ENCODE data around the gene COL4A5. TPM values are rescaled to one million over a fixed set of nuclear protein-coding genes. Genes with fewer than 3 reads are reported as not detected.
A peak's percentile ranks its signal among the peaks of the same experiment; 100 is the strongest.

The COL4A5 gene
- total and polyA plus RNA-seq, 8 donors = 5.5 to 160 (median 48.5) TPM

GRCh38 chrX:108415891-108416290 is 23.7 kb upstream of the COL4A5 start:
- H3K4me3 ChIP-seq = no peak overlapping the region
- H3K27me3 ChIP-seq = peaks cover 0 to 3% (median 0%) of the 10 kb centered on the region in 3 donors
- H3K36me3 ChIP-seq = no peaks in the 10 kb centered on the region
- no peak overlapping the region for H3K27ac ChIP-seq
- 28 to 44% (median 42%) methylated on average over 2 of the region's 2 CpGs for WGBS, 5 donors
- TF ChIP-seq POLR2A (IDR thresholded peaks at IDR 0.05) = no peak
- TF ChIP-seq, protein P1, sequence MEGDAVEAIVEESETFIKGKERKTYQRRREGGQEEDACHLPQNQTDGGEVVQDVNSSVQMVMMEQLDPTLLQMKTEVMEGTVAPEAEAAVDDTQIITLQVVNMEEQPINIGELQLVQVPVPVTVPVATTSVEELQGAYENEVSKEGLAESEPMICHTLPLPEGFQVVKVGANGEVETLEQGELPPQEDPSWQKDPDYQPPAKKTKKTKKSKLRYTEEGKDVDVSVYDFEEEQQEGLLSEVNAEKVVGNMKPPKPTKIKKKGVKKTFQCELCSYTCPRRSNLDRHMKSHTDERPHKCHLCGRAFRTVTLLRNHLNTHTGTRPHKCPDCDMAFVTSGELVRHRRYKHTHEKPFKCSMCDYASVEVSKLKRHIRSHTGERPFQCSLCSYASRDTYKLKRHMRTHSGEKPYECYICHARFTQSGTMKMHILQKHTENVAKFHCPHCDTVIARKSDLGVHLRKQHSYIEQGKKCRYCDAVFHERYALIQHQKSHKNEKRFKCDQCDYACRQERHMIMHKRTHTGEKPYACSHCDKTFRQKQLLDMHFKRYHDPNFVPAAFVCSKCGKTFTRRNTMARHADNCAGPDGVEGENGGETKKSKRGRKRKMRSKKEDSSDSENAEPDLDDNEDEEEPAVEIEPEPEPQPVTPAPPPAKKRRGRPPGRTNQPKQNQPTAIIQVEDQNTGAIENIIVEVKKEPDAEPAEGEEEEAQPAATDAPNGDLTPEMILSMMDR (IDR thresholded peaks at IDR 0.05) = no peak
- TF ChIP-seq POLR2AphosphoS5 (IDR thresholded peaks at IDR 0.05) = no peak
- TF ChIP-seq EP300 (IDR thresholded peaks at IDR 0.05) = no peak
- no peaks in the 10 kb centered on the region for H3K9me3 ChIP-seq
- no peaks in the 10 kb centered on the region for H3K4me1 ChIP-seq
- DNase-seq = peak in 1 of 2 donors; percentile 21
- intact Hi-C loops (cut with DNase I; ENCODE audit: low total_unique reads) = no loop called here

DNA sequence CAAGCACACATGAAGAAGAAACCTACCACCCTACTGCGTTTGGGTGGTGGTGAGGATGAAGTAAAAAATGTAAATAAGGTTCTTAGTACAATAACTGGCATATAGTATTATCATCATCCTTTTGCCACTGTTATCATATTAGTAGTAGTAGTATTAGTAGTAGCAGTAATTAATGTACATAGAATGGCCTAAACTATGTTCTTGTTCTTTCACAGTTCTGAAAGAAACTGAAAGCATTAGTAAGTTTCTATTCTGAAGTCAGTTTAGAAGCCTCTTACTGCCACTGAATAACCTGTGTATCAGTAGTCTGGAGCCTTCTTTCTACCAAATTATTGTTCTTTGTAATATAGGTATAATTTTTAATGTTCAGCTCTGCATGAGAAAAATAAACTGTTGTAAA is 22.4 kb upstream of the COL4A5 start:
- Histone ChIP-seq H3K4me1 (no peaks in the 10 kb centered on the region), H3K36me3 (no peaks in the 10 kb centered on the region), H3K4me3 (no peak overlapping the region), H3K27me3 (no peaks in the 10 kb centered on the region), H3K27ac (no peak overlapping the region), H3K9me3 (no peaks in the 10 kb centered on the region)
- no peak for DNase-seq
- 37 to 71% (median 58%) methylated on average over 1 of the region's 1 CpG for WGBS, 5 donors
- TF ChIP-seq EP300 (IDR thresholded peaks at IDR 0.05) (no peak), POLR2AphosphoS5 (IDR thresholded peaks at IDR 0.05) (no peak)
- intact Hi-C loops (cut with DNase I; ENCODE audit: low total_unique reads) = no loop called here

- H3K4me1 ChIP-seq = no peaks in the 10 kb centered on the region
- H3K27me3 ChIP-seq = no peaks in the 10 kb centered on the region
- 39 to 88% (median 58%) methylated on average over 1 of the region's 1 CpG for WGBS, 5 donors
- no peak overlapping the region for H3K27ac ChIP-seq
- no peaks in the 10 kb centered on the region for H3K9me3 ChIP-seq
- intact Hi-C loops (cut with DNase I; ENCODE audit: low total_unique reads) = no loop called here
- TF ChIP-seq, protein P1 (IDR thresholded peaks at IDR 0.05) = no peak
- TF ChIP-seq POLR2AphosphoS5 (IDR thresholded peaks at IDR 0.05) = no peak
- no peak for TF ChIP-seq POLR2A (IDR thresholded peaks at IDR 0.05)
- no peak for DNase-seq
- no peaks in the 10 kb centered on the region for H3K36me3 ChIP-seq
- no peak overlapping the region for H3K4me3 ChIP-seq
These were observed 20.2 kb upstream of the COL4A5 start for GRCh38 chrX:108419401-108419800.

DNA sequence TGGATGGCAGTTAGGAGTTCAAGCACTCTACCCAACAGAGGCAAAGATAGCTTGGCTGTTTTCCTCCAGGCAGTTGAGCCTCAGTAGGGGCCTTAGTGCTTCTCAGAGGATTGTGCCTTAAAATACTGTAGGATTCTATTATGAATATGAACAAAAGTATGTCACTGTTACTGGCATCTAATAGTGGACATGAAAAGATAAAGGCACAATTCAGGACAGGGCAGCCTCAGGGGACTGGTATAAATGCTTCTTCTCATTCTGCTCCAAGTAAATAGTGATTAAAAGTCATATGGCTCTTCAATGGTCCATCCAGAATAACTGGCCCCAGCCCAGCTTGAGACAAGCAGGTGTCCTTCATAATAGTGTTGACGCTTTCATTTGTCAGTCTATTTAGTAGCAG is 19.2 kb upstream of the COL4A5 start:
- no peak for DNase-seq
- Histone ChIP-seq H3K4me1 (no peaks in the 10 kb centered on the region), H3K9me3 (no peaks in the 10 kb centered on the region), H3K36me3 (no peaks in the 10 kb centered on the region), H3K27ac (no peak overlapping the region), H3K4me3 (no peak overlapping the region), H3K27me3 (no peaks in the 10 kb centered on the region)
- TF ChIP-seq EP300 (IDR thresholded peaks at IDR 0.05) = no peak
- TF ChIP-seq POLR2AphosphoS5 (IDR thresholded peaks at IDR 0.05) = no peak
- TF ChIP-seq, protein P1 (IDR thresholded peaks at IDR 0.05) = no peak
- TF ChIP-seq POLR2A (IDR thresholded peaks at IDR 0.05) = no peak
- 64 to 91% (median 81%) methylated on average over 1 of the region's 1 CpG for WGBS, 5 donors
- intact Hi-C loops (cut with DNase I; ENCODE audit: low total_unique reads) = no loop called here

- no peaks in the 10 kb centered on the region for H3K36me3 ChIP-seq
- TF ChIP-seq EP300 (IDR thresholded peaks at IDR 0.05) (no peak), POLR2A (IDR thresholded peaks at IDR 0.05) (no peak), POLR2AphosphoS5 (IDR thresholded peaks at IDR 0.05) (no peak)
- TF ChIP-seq, protein P1 (IDR thresholded peaks at IDR 0.05) = no peak
- H3K4me3 ChIP-seq = no peak overlapping the region
- intact Hi-C loops (cut with DNase I; ENCODE audit: low total_unique reads) = no loop called here
- 14 to 75% (median 53%) methylated on average over 1 of the region's 1 CpG for WGBS, 5 donors
- H3K27me3 ChIP-seq = peaks cover 0 to 5% (median 0%) of the 10 kb centered on the region in 3 donors
- no peak for DNase-seq
- H3K27ac ChIP-seq = no peak overlapping the region
- H3K4me1 ChIP-seq = no peaks in the 10 kb centered on the region
- no peaks in the 10 kb centered on the region for H3K9me3 ChIP-seq
These were observed 13.4 kb upstream of the COL4A5 start for GRCh38 chrX:108426262-108426661.

Measured in stomach (tissue), 9 donors.